ENCODE results near the gene CFAP73. TPM values are rescaled to one million over a fixed set of nuclear protein-coding genes. Genes with fewer than 3 reads are reported as not detected.

The CFAP73 gene
- polyA plus RNA-seq, 1 of the 3 experiments (the other 2 are of a cell fraction): not detected

DNA sequence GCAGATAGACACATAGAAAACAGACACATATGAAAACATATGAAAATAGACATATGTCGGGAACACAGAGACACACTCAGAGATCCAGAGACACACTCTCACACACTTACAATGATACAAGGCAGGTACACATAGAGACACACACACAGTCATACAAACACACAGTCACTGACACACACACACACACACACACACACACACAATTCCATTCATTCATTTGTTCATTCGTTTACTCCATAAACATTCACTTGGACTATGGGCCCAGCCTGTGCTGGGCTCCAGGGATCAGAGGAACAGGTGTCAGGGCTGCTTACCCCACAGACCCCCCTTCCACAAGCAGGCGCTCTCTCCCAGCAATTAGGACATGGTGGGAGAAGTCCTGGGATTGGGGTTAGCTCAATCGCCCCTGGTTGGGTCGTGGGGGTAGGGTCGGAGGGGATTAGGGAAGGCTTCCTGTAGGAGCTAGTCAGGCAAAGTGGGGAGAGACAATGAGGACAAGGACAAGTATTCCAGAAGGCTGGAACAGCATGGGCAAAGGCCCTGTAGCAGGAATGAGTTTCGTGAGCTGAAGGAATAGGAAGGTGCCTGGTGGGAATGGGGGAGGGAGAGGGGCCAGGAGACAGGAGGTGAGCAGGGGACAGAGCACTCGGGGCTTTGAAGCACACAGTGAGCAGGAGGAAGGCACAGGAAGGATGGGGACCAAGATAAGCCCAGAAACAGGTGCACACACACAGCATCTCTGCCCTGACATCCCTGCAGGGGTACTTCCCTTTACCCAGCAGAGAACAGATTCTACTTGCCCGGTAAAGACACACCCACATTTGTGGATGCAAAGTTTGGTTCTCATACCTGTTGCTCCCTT, 20.5 kb upstream of the CFAP73 start:
- Histone ChIP-seq H4K20me1 (ENCODE audit: insufficient read depth) (no peaks in the 10 kb centered on the region), H3K27ac (ENCODE audit: low read depth in 2 of 2, low read length in 1 of 2) (no peak overlapping the region), H3K4me1 (ENCODE audit: control insufficient read depth in 1 of 2, insufficient read depth in 2 of 2, low read depth in 1 of 2, low read length in 1 of 2) (peaks cover 0 to 2% of the 10 kb centered on the region in 2 experiments; a peak in 1 of 4 replicates), H3K36me3 (replicated peaks in 1 of 2; ENCODE audit: control insufficient read depth in 1 of 2, insufficient read depth in 2 of 2, low read length in 1 of 2) (no peaks in the 10 kb centered on the region), H3K27me3 (ENCODE audit: insufficient read depth) (no peaks in the 10 kb centered on the region), H3K9me3 (no peaks in the 10 kb centered on the region), H3F3A (replicated peaks; ENCODE audit: insufficient read depth) (no peaks in the 10 kb centered on the region), H3K4me3 (ENCODE audit: low read depth in 2 of 2, low read length in 1 of 2) (no peak overlapping the region), H3K79me2 (ENCODE audit: insufficient read depth) (no peaks in the 10 kb centered on the region), H3K9me2 (no peaks in the 10 kb centered on the region), H3K9ac (no peak overlapping the region), H3K4me2 (no peak overlapping the region), H2AFZ (ENCODE audit: low read depth) (no peak overlapping the region)
- WGBS (ENCODE audit: low lambda C conversion rate): 59% methylated on average over 9 of the region's 9 CpGs
- CTCF ChIA-PET: interaction anchor here (1.2 to 2.8 kb wide), 2 partner anchors 24 to 45 kb away, joined by 6 to 13 read pairs; no protein-coding TSS in a partner anchor
- TF ChIP-seq, protein P1, sequence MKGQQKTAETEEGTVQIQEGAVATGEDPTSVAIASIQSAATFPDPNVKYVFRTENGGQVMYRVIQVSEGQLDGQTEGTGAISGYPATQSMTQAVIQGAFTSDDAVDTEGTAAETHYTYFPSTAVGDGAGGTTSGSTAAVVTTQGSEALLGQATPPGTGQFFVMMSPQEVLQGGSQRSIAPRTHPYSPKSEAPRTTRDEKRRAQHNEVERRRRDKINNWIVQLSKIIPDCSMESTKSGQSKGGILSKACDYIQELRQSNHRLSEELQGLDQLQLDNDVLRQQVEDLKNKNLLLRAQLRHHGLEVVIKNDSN (IDR thresholded peaks at IDR 0.05; ENCODE audit: borderline replicate concordance, low read depth): no peak
- TF ChIP-seq FOXM1 (IDR thresholded peaks at IDR 0.05; ENCODE audit: low read depth) (no peak), GABPA (IDR thresholded peaks at IDR 0.05; ENCODE audit: low read depth) (no peak), POLR2AphosphoS5 (IDR thresholded peaks at IDR 0.05; ENCODE audit: low read depth, low read length) (no peak), TCF12 (IDR thresholded peaks at IDR 0.05) (no peak), RFX5 (IDR thresholded peaks at IDR 0.05; ENCODE audit: low read length) (no peak), IRF3 (IDR thresholded peaks at IDR 0.05; ENCODE audit: low read depth, low read length) (no peak)
- POLR2A ChIA-PET: no interaction called here
- peak; percentile 19 for DNase-seq

DNA sequence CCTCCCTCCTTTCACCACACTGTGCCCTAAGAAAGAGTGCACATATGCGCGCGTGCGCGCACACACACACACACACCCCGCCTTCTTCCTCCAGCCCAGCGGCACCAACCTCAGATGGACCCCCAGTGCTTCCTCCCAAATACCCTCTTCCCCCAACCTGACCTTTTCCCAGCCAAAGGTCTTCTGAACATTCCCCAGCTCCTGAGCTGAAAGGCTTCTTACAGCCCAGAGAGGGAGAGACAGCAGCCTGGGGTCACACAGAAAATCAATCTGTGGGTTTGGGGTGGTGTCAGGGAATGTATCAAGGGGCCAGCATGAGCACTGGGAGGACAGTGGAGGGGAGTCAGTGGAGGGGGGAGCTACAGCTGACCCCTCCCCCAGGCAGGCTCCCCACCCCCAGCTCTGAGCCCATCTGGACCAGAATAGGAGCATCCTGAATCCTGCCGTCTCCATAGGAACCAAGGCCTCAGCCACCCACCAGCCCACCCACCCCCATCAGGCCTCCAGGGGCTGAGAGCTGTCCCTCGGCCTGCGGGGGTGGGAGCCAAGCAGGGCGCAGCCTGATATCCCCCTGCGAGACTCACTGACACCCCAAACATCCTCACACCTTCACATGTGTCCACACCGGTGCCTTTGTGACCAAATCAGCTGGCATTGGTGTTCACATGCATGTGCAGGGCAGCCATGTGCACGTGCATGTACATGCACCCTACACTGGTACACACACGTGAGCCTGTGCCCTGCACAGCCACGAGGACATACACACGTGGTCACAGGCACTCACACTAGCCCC, 19.7 kb upstream of the CFAP73 start:
- Histone ChIP-seq H3K79me2 (ENCODE audit: insufficient read depth) (no peaks in the 10 kb centered on the region), H3F3A (replicated peaks; ENCODE audit: insufficient read depth) (no peaks in the 10 kb centered on the region), H4K20me1 (ENCODE audit: insufficient read depth) (no peaks in the 10 kb centered on the region), H3K9ac (no peak overlapping the region), H3K27me3 (ENCODE audit: insufficient read depth) (no peaks in the 10 kb centered on the region), H3K36me3 (replicated peaks in 1 of 2; ENCODE audit: control insufficient read depth in 1 of 2, insufficient read depth in 2 of 2, low read length in 1 of 2) (no peaks in the 10 kb centered on the region), H3K4me2 (no peak overlapping the region), H3K9me2 (no peaks in the 10 kb centered on the region), H3K4me3 (ENCODE audit: low read depth in 2 of 2, low read length in 1 of 2) (no peak overlapping the region), H3K4me1 (ENCODE audit: control insufficient read depth in 1 of 2, insufficient read depth in 2 of 2, low read depth in 1 of 2, low read length in 1 of 2) (peaks cover 0 to 2% of the 10 kb centered on the region in 2 experiments; a peak in 1 of 4 replicates), H3K9me3 (no peaks in the 10 kb centered on the region), H3K27ac (ENCODE audit: low read depth in 2 of 2, low read length in 1 of 2) (no peak overlapping the region), H2AFZ (ENCODE audit: low read depth) (no peak overlapping the region)
- DNase-seq: peak; percentile 49
- WGBS (ENCODE audit: low lambda C conversion rate): 76% methylated on average over 16 of the region's 17 CpGs
- ChIA-PET POLR2A (no interaction called here), CTCF (interaction anchor here (0.6 to 2.8 kb wide), 9 partner anchors 8 to 1594 kb away, joined by 3 to 13 read pairs (median 3); no protein-coding TSS in a partner anchor)
- no peak for TF ChIP-seq FOSL2 (IDR thresholded peaks at IDR 0.05; ENCODE audit: borderline replicate concordance, low read depth)
- no peak for TF ChIP-seq YY1 (IDR thresholded peaks at IDR 0.05; ENCODE audit: low read depth)
- TF ChIP-seq ZBTB33 (IDR thresholded peaks at IDR 0.05; ENCODE audit: borderline replicate concordance, low read depth): no peak
- TF ChIP-seq JUND (IDR thresholded peaks at IDR 0.05): no peak
- TF ChIP-seq NRF1 (IDR thresholded peaks at IDR 0.05; ENCODE audit: low read depth, low read length): no peak
- no peak for TF ChIP-seq TAF1 (IDR thresholded peaks at IDR 0.05; ENCODE audit: borderline replicate concordance, low read depth, low read length)
- no peak for TF ChIP-seq TCF12 (IDR thresholded peaks at IDR 0.05)
- TF ChIP-seq MEF2A (IDR thresholded peaks at IDR 0.05; ENCODE audit: borderline replicate concordance, low read depth): no peak
- no peak for TF ChIP-seq MAX (IDR thresholded peaks at IDR 0.05; ENCODE audit: low read depth)
- TF ChIP-seq TEAD4 (IDR thresholded peaks at IDR 0.05; ENCODE audit: borderline replicate concordance, insufficient read depth): no peak
- TF ChIP-seq SMC3 (IDR thresholded peaks at IDR 0.05; ENCODE audit: low read depth, low read length): no peak
- no peak for TF ChIP-seq RCOR1 (IDR thresholded peaks at IDR 0.05; ENCODE audit: low read length)

Measured in SK-N-SH (cell line).